NCI-H1105 (cell line): Measurements from ENCODE around the gene DNAJC1.
"Not testable (repeated sequence)": the region's sequence is repeated elsewhere in the genome, so short reads cannot be mapped to it uniquely, and the experiment has no call there.

ENCODE experiments used
- DNase-seq: peaks from one replicate; lab custom pipeline; 2025; lab: John Stamatoyannopoulos, UW

The DNAJC1 gene, protein sequence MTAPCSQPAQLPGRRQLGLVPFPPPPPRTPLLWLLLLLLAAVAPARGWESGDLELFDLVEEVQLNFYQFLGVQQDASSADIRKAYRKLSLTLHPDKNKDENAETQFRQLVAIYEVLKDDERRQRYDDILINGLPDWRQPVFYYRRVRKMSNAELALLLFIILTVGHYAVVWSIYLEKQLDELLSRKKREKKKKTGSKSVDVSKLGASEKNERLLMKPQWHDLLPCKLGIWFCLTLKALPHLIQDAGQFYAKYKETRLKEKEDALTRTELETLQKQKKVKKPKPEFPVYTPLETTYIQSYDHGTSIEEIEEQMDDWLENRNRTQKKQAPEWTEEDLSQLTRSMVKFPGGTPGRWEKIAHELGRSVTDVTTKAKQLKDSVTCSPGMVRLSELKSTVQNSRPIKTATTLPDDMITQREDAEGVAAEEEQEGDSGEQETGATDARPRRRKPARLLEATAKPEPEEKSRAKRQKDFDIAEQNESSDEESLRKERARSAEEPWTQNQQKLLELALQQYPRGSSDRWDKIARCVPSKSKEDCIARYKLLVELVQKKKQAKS

DNA sequence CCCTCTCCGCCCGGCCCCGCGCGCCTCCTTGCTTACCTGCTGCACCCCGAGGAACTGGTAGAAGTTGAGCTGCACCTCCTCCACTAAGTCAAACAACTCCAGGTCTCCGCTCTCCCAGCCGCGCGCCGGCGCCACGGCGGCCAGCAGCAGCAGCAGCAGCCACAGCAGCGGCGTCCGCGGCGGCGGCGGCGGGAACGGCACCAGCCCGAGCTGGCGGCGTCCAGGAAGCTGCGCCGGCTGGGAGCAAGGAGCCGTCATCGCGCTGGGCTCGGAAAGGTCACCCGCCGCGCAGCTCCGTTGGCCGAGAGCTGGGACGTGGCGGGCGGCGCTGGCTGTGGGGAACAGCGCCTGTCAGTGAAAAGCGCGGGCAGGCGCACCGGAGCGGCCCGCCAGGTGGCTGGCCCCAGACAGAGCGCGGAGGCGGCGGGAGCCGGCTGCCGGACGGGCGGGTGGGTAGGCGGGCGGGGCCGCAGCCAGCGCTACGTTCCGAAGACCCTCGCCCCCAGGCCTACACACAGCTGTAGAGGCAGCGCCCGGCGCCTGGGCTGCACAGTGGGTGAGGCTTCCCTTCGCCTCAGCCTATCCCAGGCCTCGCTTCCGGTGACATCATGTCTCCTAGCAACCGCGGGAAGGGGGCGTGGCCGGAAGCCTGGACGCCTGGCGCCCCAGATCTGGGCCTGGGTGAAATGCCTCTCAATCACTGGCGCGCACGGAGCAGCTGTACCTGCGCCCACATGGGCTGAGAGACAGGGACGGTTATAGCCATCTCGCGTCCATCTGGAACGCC lies at the start of gene DNAJC1:
TSS of gene DNAJC1 (minus strand) at position 554 of the 787 bp plus-strand sequence. CDS start at position 258, 296 bp downstream.
- peak; percentile 92 for DNase-seq

DNA sequence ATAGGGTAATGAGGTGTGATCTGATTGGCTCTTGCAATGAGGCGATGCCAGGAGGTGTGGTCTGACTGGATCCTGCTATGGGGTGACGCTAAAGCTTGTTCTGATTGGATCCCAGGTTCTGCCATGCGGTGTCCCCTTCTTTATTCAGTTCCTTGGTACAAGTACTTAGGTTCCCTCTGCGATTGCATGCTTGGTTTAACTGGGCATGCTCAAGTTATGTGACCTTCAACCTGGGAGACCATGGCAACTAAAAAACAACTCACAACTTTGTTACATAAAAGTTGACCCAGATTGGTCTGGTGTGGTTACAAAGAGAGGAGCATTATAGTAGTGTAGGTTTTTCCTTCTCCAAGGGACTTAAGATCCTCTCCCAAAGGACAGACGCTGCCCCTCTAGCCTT lies 49.5 kb upstream of the DNAJC1 start:
- DNase-seq: no peak

DNA sequence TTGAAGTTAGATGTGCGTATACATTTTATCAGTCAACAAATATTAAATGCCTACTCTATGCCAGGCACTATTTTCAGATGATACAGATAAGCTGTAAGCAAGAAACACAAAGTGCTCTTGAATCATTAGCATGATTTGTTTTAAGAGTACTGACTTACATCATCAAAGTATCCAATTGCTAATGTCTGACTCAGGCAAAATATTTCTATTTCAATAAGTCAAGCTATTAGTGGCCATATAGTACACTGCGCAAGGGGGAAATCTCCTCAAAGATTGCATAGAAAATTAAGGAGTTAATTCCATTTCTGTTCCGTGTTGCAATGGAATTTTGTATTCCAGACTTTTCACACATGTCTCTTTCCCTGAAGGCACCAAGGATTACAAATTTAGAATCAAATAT lies 46.1 kb upstream of the DNAJC1 start:
- no peak for DNase-seq

- DNase-seq: no peak
These were observed 44.3 kb upstream of the DNAJC1 start for GRCh38 chr10:22047812-22048211.

GRCh38 chr10:22043327-22043633 lies 39.8 kb upstream of the DNAJC1 start:
- no peak for DNase-seq

DNA sequence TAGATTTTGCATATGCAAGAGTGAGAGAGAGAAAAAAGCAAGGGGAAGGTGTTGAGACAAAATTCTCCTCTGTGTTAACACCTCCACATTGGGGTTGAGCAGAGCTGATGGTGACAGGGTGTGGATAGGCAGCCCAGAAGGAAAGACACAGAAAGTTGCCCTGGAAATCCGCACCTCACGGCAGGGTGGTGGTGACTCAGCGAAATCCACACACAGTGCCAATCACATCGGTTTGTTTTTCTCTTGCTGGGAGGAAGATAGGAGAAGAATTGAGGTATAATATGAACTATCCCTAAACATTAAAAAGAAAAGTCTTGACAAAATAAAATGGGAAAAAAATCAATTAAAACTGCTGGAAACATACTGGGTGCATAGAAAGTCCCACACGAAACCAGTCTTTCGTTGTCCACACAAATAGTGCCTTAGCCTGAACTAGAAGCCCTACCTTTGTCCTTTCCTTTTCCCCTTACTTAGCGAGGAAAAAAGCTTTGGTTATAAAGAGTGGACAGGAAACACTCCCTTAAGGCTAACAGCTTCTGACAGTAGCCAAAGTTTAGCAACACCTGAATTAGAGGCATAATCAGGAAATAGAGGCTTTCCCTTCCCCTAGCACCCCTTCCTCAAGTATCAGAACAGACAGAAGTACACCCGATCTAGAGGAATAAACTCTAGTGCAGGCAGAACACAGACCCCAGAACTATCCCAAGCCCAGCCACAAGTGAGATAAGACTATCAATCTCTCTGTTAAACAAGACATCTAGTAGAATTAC lies 39.2 kb upstream of the DNAJC1 start:
- DNase-seq: no peak

- DNase-seq: no peak
These were observed 30.8 kb upstream of the DNAJC1 start for GRCh38 chr10:22034333-22034732.

DNA sequence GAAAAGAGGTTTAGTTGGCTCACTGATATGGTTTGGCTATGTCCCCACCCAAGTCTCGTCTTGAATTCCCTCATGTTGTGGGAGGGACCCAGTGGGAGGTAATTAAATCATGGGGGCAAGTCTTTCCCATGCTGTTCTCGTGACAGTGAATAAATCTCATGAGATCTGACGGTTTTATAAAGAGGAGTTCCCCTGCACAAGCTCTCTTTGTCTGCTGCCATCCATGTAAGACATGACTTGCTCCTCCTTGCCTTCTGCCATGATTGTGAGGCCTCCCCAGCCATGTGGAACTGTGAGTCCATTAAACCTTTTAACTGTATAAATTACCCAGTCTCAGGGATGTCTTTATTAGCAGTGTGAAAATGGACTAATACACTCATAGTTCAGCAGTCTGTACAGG lies 28.7 kb upstream of the DNAJC1 start:
- DNase-seq: not testable (repeated sequence)

DNA sequence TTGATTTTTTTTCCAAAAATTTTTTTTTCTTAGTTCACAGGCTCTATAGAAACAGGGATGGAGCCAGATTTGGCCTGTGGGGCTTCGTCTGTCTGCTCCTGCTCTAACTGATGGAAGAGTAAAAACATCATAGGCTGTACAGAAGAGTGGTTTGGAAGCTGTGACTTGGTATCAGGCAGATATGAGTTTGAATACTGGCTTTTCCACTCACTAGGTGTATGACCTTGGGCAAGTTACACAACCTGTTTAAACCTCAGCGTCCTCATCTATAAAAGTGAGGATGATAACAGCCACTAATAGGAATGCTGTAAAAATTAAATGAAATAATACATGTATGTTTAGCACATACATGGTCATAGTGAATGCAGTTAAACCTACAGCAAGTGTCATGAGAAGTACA lies 26.9 kb upstream of the DNAJC1 start:
- no peak for DNase-seq

DNA sequence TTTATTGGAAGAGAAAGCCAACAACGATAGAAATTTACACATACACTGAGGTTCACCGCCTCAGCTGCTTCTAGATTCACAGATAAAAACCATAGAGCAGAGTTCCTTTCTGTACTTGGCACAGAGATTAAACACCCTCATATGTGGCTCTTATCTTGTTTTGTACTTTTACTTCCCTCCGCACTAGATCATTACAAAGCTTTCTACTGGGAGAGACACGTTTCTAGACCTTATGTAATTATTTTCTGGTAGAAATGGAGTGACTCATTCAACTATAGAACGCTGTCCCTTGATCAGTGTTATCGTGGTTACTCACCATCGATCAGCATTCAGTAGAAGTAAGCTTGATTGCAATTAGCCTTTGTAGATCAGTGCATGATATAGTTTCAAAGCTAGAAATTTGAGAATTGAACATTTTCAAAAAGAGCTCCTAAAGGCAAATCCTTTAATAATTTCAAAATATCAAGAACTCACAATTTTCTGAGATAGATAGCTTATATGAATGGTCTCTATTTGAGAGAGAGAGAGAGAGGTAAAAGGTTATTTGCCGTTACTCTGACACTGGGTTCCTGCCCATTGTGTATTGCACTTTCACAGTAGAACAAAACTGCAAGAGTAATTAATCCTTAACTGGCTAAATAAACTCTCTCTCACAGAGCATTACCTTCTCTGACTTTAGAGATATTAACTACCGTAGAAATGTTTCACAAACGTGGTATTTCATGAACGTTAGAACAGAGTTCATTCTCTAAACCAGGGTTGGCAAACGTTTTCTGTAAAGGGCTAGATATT lies 26.1 kb upstream of the DNAJC1 start:
- DNase-seq: no peak

- no peak for DNase-seq
These were observed 24.1 kb upstream of the DNAJC1 start for GRCh38 chr10:22027364-22028238.

DNA sequence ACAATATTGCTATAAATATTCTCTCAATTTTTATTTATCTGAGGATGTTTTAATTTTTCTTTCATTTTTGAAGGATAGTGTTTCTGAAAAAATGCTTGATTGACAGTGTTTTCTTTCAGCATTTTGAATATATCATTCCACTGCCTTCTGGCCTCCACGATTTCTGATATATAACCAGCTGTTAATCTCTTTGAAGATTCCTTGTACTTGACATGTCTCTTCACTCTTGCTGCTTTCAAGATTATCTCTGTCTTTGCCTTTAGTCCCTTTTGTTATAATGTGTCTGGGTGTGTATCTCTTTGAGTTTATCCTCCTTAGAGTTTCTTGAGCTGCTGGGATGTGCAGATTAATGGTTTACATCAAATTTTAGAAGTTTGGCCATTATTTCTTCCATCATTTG lies 22.8 kb upstream of the DNAJC1 start:
- no peak for DNase-seq

GRCh38 chr10:22023508-22023907 lies 20.0 kb upstream of the DNAJC1 start:
- no peak for DNase-seq

GRCh38 chr10:22022257-22023032 lies 18.9 kb upstream of the DNAJC1 start:
- DNase-seq: no peak

DNA sequence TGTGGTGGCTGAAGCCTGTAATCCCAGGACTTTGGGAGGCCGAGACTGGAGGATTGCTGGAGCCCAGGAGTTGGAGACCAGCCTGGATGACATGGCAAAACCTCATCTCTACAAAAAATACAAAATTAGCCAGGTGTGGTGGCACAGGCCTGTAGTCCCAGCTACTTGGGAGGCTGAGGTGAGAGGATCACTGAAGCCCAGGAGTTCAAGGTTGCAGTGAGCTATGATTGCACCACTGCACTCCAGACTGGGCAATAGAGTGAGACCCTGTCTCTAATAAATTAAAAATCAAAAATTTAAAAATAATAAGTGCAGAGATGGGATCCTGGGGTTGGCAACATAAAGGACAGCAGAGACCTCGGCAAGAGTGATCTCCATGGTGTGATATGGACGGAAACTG lies 17.6 kb upstream of the DNAJC1 start:
- DNase-seq: not testable (repeated sequence)

DNA sequence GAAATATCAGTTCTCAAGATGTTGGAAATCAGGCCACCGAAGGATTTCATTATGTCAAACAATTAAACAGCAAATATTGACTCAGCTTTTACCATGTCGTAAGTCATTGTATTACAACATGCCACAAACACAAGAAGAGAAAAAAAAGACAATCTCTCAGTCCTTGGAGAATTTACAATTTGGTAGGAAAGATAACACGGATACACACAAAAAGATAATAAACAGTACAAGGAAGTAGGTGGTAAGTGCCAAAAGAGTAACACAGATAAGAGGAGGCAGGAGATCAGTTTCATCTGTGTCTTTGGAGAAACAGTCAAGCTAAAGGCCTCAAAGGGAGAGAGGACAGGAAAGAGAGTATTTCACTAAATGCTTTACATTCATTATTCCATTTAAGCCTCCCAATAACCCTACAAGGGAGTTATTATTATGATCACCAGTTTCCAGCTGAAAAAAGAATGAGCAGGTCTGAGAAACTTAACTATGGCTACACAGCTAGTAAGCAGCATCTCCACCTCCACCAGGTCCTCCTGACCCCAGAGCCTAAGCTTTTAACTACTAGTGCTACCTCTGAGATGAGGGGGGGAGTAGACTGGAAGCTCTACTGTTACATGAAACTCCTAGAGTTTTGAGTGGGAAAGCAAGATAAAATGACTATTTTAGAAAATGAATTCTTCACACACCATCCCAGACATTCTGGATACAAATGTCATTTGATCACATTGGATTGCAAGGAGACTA lies 13.9 kb upstream of the DNAJC1 start:
- DNase-seq: no peak

- no peak for DNase-seq
These were observed 12.6 kb upstream of the DNAJC1 start for GRCh38 chr10:22016046-22016705.

DNA sequence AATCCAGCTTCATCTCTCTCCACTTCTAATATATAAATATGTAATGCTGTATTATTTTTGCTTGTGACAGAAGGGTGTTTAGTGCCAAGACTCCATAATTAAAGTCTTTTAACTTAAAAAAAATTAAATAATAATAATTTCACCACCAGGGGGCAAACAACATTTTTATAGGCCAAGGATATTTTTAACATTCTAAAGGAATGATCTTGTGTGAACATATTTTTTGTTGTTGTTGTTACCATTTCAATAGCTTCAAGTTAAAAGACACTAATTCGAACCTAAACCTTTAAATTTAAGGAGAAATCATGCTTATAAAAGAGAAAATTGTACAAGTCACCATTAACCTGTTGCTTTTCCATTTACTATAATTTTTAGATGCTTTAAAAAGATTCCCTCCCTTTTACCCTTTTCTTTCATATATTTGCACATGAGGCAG lies 7.5 kb upstream of the DNAJC1 start:
- no peak for DNase-seq
